Activated CD4-positive, alpha-beta T cell treated with anti-CD3 and anti-CD28 coated beads for 24 hours (primary cell): Measurements from ENCODE around the gene FBXO10.

Source experiments
- DNase-seq, 2 donors: peaks; one replicate each; pipeline ENCODE4 v3.0.0-alpha.2; 2020; ENCODE audit warnings: low read depth in 2 of 2

FBXO10 gene

DNA sequence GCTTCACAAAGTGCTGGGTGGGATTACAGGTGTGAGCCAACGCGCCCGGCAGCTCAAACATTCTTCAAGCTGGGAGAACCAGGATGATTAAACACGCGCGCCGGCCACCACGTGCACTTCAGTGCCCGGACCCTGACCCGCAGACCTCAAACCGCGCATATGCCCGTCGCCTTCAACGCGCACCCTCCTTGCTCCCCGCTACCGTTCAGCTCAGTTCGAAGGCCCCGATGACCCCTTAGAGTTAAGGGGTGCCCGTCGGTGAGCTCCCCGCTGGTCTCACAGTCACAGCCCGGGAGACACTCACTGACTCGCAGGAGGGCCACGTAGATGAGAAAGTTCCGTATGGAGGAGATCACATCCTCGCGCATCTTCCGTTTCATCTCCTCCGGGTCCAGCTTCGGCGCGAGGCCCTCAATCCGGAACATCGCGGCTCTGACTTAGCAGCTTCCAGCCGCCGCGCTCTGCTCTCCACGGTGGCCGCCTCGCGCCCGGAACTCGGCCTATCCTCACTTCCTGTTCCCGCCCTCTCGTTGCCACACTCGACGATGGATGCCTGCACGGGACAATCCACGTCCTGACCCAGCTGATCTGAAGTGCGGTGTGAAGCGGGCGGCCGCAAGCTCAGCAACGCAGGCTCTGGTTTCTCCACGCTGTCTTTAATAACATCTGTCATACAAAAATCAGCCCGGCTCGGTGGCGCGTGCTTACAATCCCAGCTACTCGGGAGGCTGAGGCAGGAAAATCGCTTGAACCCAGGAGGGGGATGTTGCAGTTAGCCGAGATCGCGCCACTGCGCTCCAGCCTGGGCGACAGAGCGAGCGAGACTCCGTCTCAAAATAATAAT, 16.1 kb upstream of the FBXO10 start, which contains the start of gene TOMM5:
Gene TOMM5, minus strand, starts transcription at position 490 of the 844 bp plus-strand sequence. Its CDS starts 65 bp downstream, at position 425.
- peak; percentile 82 to 83 for DNase-seq

DNA sequence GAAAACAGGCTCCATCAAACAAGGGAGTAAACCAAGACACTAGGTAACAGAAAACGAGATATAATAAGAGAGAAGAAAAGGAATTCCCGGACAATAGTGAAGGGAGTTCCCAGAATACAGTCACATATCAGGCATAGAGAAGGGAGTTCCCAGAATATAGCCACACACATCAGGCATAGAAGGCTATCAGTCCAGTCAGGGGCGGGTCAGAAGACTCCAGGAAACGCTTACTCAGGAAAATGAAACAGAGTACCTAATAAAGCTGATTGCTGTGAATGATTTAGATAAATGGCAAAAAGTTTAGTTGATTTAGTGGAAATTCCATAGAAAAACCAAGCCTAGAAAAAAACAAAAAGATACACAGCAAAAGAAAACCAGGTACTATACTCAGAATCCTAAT, 11.3 kb upstream of the FBXO10 start:
- DNase-seq = no peak

DNA sequence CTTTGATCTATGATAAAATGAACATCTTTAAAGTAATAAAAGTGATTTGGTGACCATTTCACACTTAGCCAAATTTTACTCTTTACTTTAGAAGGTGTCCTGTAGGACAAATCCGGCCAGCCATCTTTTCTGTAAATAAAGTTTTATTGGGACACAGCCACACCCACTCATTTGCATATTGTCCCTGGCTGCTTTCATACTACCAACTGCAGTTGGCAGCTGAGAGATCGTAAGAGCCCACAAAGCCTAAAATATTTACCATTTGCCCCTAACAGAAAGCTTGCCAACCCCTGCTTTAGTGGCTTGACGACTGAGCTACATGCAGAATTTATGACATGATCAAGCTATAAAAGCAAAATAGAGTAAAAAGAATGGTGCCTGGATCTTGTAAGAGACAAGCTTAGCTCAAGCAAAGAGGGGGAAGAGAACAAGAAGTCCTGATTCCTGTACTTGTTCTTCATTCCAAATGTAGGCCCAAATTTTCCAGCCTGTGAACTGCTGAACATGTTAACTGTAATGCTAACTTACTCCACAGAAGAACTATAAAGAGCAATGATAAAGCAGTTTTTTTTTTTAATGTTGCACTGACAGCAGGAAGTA, 7.4 kb upstream of the FBXO10 start:
- DNase-seq = no peak

DNA sequence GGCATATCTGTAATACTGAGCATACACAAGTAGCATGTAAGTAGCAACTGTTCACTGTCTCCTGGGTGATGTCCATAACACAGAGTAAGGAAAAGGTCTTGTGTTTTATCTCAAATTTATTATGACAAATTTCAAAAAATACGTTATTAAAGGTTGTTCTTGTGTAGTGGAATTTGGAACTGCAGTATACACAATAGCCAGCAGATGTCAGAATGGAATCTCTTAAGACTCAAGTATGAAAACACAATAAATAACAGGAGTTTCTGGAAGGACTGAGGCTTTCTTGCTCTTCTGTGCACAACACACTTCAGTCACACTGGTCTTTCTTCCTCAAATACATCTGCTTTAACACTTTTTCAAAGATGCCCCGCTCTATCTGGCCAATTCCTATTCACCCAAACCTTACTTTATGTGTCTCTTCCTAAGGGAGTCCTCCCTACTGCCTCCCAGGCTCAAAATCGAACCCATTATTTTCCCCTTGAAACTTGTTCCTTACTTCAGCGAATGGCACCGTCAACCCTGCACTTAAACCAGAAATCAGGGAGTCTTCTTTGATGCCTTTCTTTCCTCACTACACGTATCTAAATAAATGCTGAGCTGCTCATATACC, 6.5 kb upstream of the FBXO10 start:
- DNase-seq = no peak

DNA sequence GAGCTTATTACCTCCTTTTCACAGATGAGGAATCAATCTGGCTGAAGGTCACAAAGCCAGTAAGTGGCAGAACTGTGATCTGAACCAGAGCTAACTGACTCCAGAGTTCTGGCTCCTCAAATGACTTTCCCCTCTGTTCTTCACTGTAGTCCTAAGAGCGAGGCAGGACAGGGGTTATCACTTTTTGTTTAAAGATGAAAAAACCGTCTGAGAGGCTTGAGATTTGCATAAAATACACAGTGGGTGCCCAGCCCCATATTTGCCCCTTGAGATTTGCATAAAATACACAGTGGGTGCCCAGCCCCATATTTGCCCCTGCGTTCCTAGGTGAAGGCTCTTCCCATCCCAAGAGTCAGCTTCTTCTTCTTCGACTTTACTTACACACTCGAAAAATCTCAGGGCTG, 667 bp downstream of the FBXO10 start:
- no peak for DNase-seq

DNA sequence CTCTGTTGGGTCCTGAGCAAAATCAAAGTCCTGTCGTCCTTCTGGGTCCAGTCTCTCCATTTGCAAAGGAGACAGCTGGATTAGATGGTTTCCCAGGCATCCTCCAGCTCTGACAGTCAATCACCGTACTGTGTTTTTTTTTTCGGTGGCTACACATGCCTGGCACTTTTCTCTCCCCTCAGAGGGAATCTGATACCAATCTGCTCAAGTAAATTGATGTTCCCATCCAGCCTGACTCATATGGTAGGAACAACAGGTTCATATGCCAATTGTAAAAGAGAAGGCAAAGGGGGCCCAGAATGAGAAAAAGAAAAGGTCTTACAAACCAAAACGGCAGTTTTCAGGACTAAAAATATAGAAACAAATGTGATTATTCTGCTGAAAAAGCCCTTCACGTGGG, 1.2 kb downstream of the FBXO10 start:
- DNase-seq = no peak

DNA sequence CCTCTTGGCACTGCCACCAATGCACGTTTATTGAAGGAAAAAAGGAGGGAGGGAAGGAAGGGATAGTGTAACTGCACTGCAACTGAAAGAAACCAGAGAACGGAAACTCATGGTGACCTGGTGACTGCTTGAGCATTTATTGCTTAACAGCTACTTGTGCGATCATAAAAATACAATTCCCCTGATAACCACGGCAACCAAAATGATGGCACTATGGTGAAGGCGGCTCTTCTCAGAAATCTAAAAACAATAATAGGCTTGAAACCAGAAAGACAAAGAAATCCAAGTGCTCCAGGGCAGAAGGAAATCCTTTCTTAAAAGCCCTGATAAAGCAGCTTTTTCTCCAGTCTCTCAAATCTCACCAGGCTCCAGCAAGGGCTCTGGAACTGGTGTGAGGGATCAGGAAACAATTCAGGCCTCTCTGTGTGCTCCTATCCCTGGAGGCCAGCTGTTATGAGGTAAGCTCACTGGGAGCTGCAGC, 1.9 kb downstream of the FBXO10 start:
- no peak for DNase-seq

DNA sequence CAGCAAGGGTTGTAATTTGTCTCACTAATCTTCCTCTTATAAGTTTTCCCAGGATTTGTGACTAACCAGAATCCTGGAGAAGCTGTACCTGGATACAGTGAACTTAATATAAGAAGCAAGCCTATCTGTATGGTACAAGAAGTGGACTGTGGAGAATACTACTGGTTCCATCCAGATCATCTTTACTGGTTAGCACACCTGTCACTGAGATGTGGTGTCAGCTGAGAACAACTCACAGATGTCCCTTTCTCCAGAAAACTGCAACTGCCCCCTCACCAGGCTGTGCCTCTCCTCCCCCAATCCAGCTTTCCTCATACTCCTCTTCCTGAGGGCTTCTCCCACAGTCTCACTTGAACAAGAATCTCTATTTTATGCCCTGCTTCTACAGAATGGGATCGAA, 4.9 kb downstream of the FBXO10 start:
- no peak for DNase-seq

DNA sequence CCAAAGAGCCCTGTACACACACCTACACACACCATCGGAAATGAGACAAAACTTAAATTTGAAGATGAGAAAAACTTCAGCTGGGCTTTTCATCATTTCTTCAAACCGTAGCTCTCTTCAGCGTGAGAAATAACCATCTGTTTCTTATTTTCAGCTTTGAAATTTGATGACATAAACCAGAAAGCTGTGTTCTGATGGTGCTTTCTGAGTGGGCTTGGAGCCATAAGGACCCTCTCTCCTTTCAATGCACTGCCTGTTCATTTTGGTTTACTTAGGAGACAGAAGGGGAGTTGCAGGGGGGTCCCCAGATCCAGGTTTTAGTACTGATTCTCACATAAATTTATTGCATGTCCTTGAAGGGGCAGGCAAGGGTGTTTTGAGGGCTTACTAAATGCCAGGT, 9.5 kb downstream of the FBXO10 start:
- no peak for DNase-seq

DNA sequence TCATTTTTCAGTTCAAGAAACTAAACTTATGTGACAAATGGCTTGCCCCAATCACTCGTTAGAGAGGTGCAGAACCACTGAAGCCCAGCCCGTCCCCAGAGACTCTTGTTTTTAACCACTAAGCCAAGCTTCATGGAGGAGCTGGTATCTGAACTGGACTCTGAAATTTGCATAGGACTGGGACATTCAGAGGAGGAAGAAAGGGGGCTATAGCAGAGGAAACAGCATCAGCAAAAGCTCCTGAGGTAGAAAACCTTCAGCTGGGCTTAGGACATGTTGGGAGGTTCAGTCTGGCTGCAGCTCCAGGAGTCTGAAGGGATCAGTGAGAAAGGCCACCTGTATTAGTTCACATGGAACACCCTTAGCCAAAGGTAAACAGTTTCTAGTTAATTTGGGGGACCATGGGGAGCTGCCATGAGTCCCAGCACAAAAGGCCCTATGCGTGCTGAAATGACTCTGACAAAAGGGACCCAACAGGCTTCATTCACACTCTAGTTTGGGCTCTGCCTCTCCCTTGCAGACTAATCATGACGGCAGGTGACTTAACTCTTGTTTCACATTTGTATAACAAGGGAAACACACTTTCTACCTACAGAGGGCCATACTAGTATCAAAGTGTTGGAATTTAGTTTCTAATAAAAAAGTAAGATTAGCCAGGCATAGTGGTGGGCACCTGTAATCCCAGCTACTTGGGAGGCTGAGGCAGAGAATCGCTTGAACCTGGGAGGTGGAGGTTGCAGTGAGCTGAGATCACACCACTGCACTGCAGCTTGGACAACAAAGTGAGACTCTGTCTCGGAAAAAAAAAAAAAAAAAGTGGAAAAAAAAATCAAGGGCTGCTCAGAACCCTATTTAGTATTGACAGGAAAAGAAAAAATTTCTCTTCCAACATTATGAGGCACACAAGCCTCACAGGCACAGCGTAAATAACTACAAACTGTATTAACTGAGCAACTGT, 10.2 kb downstream of the FBXO10 start:
- no peak for DNase-seq

DNA sequence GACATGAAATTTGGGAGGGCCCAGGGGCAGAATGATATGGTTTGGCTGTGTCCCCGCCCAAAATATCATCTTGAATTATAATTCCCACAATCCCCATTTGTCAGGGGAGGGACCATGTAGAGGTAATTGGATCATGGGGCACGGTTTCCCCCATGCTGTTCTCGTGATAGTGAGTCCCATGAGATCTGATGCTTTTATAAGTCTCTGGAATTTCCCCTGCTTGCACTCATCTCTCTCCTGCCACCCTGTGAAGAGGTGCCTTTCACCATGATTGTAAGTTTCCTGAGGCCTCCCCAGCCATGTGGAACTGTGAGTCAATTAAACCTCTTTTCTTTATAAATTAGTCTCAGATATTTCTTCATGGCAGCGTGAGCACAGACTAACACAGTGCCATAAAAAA, 11.3 kb downstream of the FBXO10 start:
- DNase-seq = no peak

DNA sequence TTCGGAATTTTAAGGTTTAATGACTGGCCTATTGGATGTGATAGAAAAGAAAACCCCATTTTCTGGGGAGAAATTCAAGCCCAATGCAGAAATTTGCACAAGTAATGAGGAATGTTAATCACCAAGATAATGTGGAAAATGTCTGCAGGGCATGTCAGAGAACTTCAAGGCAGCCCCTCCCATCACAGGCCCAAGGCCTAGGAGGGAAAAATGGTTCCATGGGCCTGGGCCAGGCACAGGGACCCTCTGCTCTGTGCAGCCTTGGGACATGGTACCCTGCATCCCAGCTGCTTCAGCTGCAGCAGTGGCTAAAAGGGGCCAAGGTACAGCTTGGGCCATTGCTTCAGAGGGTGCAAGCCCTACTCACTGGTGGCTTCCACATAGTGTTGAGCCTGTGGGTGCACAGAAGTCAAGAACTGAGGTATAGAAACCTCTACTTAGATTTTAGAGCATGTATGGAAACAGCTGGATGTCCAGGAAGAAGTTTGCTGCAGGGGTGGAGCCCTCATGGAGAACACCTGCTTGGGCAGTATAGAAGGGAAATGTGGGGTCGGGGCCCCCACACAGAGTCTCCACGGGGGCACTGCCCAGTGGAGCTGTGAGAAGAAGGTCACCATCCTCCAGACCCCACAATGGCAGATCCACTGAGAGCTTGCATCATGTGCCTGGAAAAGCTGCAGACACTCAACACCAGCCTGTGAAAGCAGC, 12.2 kb downstream of the FBXO10 start:
- no peak for DNase-seq

DNA sequence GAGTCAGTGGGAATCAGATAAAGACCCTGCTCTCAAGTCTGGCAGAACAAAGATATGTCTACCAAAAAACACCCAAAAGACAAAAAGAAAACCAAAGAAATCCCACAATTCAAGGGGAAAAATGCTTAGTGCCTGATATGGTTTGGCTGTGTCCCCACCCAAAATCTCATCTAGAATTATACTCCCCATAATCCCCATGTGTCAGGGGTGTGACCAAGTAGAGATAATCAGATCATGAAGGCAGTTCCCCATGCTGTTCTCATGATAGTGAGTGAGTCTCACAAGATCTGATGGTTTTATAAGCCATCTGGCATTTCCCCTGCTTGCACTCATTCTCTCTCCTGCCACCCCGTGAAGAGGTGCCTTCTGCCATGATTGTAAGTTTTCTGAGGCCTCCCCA, 13.4 kb downstream of the FBXO10 start:
- no peak for DNase-seq

DNA sequence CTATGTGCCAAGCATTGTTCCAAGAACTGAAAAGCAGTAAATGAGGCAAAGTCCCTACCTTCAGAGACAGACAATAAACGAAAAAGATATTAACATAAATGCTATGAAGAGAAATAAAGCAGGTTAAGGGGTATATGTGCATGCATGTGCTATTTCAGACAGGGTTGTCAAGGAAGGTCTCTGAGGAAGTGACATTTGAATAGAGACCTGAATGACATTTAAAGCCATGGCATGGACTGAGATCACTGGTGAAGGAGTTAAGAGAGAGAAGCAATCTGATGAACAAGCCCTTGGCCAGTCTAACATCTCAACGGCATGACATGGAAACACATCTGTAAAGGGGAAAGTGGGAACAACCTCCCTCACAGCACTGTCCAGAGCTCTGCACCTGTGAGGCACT, 14.5 kb downstream of the FBXO10 start:
- DNase-seq = no peak

DNA sequence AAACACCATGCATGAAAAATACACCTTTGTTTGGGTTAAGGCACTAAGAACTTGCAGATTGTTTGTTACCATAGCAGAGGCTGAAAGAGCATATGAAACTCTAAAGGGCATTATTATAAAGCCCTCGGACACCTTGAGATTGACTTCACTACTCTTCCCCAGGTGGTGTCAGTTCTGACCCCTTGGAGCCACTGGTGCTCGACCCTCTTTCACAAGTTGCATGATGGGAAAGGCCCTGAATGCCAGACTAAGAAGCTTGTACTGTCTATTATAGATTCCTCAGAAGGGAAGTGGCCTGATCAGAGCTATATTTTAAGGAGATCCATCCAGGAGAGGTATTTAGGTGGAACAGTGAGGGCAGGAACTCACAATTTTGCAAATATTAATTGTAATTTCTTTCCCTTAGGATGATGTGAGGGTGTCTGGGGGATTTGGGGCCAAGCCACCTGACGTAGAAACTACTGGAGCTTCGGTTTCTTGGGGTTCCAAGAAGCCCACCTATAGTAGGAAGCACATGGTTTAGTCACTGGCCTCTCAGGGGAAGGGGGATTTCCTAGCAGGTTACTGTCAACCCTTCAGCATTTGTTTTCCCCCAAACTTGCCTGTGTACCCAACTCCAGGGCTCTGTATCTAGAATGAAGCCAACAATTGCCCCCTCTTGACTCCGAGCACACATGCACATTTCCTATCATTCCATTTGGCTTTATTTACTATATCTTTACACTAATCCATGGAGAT, 16.2 kb downstream of the FBXO10 start:
- DNase-seq = no peak

DNA sequence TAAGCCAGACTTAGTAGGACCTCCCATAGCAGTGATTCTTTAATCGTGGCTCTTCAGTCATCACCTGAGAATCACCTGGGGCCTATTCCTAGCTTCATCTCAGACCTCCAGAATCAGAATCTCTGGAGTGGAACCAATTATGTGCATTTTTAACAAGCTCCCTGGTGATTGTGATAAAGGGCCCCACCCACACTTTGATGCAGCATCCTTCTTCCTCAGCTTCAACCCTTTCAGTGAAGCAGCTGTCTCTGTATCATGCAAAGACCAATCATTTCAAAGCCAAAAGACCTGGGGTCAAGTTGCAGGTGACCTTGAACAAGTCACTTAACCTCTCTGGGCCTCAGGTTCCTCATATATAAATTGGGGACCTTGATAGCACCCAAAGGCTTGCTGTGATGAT, 17.1 kb downstream of the FBXO10 start:
- DNase-seq = no peak

DNA sequence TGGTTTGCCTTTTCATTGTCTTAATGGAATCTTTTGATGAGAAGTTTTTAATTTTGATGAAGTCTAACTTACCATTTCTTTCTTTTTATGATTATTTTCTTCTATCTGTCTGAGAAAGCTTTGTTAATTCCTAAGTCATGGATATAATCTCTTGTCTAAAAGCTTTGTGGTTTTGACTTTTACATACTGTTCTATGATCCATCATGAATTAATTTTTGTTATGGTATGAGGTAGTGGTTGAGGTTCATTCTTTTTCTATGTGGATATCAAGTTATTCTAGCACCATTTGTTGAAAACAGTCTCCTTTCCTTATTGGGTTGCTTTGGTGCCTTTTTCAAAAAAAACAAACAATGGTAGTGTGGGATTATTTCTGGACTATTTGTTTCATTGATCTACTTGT, 20.4 kb downstream of the FBXO10 start:
- no peak for DNase-seq

DNA sequence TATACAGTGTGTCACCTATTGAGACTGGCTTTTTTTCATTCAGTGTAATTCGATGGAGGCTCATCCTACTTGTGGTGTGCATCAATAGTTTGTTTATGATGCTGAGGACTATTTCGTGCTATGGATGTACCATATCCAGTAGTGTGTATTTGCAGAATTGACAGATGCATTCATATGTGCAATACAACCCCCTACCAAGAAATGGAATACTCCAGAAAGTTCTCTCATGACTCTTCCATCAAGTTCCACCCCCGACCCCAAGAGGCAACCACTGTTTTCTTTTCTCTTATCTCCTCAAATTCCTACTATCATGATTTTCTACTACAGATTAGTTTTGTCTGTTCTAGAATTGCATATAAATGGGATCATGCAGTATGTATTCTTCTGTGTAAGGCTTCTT, 21.9 kb downstream of the FBXO10 start:
- no peak for DNase-seq

DNA sequence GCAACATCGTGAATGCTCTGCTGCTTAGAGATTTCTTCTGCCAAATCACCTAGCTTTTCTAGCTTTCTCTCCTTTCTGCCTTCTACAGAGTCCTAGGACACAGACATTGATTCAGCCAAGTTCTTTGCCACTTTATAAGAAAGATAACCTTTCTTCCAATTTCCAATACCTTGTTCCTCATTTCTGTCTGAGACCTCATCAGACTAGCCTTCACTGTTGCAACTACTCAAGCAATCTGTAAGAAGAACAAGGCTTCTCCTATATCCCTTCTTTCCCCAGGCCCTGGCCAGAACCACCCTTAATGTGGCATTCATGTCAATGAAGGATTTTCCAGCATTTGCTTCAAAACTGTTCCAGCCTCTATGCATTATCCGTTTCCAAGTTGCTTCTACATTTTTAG, 24.3 kb downstream of the FBXO10 start:
- no peak for DNase-seq

DNA sequence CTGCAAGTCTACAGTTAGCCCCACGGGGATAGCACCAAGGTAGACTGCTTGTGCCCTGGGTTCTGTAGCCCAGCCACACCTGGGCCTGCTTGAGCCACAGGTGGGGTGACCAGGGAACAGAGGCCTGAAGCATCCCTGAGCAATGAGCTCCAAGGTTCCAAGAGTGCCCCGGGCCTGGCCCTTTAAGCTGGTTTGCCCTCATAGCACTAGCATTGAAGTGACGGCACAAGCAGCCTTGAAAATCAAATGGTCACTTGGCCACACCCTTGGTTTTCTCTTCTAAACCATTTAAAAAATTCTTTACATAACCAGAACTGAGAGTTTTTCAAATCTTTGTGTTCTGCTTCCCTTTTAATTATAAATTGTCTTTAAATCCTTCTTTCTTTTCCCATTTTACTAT, 24.7 kb downstream of the FBXO10 start:
- DNase-seq = no peak
